HUES48 (cell line): ENCODE results near the gene CCNY.
"Not testable (repeated sequence)": the region's sequence is repeated elsewhere in the genome, so short reads cannot be mapped to it uniquely, and the experiment has no call there.

Experiments used
- H3K27ac ChIP-seq: one replicate; pipeline ENCODE4 v1.7.0; 2013; ENCODE audit warnings: low read depth, low read length, inconsistent platforms
- H3K27me3 ChIP-seq: 2 replicates; pipeline ENCODE4 v1.6.1; 2013; ENCODE audit warnings: mild to moderate bottlenecking, low read length; ENCODE audit not compliant: control insufficient read depth, insufficient read depth
- H3K36me3 ChIP-seq: 2 replicates; pipeline ENCODE4 v1.6.1; 2013; ENCODE audit warnings: low read length; ENCODE audit not compliant: control insufficient read depth, insufficient read depth
- H3K4me1 ChIP-seq: 2 replicates; pipeline ENCODE4 v1.6.1; 2013; ENCODE audit warnings: mild to moderate bottlenecking, low read length; ENCODE audit not compliant: control insufficient read depth, insufficient read depth
- H3K4me3 ChIP-seq: 2 replicates; pipeline ENCODE4 v1.5.1; 2013; ENCODE audit warnings: mild to moderate bottlenecking, low read depth, low read length
- H3K9ac ChIP-seq: 2 replicates; pipeline ENCODE4 v1.6.1; 2013; ENCODE audit warnings: mild to moderate bottlenecking, low read depth, low read length, moderate library complexity
- H3K9me3 ChIP-seq: 2 replicates; pipeline ENCODE4 v1.6.1; 2013; ENCODE audit warnings: low read length; ENCODE audit not compliant: control insufficient read depth, insufficient read depth

Gene CCNY

DNA sequence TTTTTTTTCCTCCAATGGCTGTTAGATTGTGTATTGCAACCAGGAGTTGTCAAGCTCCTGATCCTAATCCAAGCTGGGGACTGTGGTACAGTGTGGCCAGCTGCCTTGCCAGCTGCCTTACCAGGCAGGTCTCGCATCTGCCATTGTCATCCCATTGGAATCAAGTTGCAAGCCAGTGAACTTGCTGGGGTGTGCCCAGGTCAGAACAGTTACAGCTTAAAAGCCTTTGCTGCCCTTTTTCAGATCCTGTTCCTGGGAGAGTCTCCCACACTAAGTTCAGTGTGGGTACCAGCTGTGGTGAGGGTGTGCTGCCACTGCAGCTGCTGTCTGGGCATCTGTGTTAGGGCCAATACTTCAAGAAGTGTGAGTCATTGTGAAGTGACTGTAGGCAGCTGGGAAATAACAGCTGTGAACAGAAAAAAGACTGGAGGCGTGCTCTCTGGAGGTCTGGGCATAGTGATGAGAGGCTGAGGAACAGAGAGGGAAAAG, 72.8 kb downstream of the CCNY start:
- Histone ChIP-seq H3K4me1 (peaks cover 28% of the 10 kb centered on the region), H3K36me3 (no peaks in the 10 kb centered on the region), H3K27ac (no peak overlapping the region), H3K27me3 (no peaks in the 10 kb centered on the region), H3K9ac (no peak overlapping the region), H3K4me3 (no peak overlapping the region), H3K9me3 (no peaks in the 10 kb centered on the region; the same call in 1 of the 2 replicates)

DNA sequence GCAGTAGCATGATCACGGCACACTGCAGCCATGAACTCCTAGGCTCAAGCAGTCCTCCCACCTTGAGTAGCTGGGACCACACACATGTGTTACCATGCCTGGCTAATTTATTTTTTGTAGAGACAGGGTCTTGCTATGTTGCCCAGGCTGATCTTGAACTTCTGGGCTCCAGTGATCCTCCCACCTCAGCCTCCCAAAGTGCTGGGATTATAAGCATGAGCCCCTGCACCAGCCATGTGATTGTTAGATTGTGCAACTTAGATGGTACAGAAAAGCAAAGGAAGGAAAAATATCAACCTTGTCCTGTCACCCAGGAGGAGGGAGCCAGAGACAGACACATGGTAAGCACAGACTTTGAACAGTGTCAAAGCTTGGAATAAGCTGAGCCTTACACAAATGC, 73.5 kb downstream of the CCNY start:
- H3K9ac ChIP-seq = no peak overlapping the region
- H3K4me3 ChIP-seq = no peak overlapping the region
- H3K36me3 ChIP-seq = no peaks in the 10 kb centered on the region
- no peaks in the 10 kb centered on the region for H3K27me3 ChIP-seq
- H3K27ac ChIP-seq = no peak overlapping the region
- H3K4me1 ChIP-seq = peaks cover 34% of the 10 kb centered on the region
- no peaks in the 10 kb centered on the region; the same call in 1 of the 2 replicates for H3K9me3 ChIP-seq

DNA sequence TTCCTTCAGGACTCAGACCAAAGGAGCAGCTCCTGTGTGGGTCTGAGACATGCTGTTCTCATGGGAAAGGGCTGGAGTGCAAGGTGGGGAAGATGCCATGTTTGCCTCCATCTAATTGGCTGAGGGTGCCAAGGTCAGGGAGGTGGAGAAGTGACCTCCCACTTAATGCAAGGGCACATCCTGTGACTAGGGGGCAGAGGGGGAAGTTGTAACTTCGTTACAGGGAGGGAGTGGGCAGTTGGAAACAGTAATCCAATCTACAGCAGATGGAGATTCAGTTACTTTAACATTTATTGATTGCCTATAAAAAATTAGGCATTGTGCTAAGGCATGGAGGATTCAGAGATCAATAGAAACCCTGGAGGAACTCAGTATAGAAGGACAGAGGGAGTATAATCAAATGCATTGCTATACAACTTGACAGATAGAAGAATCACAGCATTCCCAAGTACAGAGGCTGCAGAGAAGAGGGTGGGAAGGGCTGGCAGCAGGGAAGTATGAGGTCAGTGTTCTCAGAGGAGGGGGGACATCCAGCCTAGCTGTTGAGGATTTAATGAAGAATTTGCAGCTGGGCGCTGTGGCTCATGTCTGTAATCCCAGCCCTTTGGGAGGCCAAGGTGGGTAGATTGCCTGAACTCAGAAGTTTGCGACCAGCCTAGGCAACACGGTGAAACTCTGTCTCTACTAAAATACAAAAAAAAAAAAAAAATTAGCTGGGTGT, 75.9 kb downstream of the CCNY start:
- peaks cover 54% of the 10 kb centered on the region for H3K4me1 ChIP-seq
- no peaks in the 10 kb centered on the region for H3K27me3 ChIP-seq
- no peak overlapping the region for H3K27ac ChIP-seq
- no peaks in the 10 kb centered on the region for H3K36me3 ChIP-seq
- no peak overlapping the region for H3K4me3 ChIP-seq
- H3K9me3 ChIP-seq = no peaks in the 10 kb centered on the region; the same call in 1 of the 2 replicates
- no peak overlapping the region for H3K9ac ChIP-seq

DNA sequence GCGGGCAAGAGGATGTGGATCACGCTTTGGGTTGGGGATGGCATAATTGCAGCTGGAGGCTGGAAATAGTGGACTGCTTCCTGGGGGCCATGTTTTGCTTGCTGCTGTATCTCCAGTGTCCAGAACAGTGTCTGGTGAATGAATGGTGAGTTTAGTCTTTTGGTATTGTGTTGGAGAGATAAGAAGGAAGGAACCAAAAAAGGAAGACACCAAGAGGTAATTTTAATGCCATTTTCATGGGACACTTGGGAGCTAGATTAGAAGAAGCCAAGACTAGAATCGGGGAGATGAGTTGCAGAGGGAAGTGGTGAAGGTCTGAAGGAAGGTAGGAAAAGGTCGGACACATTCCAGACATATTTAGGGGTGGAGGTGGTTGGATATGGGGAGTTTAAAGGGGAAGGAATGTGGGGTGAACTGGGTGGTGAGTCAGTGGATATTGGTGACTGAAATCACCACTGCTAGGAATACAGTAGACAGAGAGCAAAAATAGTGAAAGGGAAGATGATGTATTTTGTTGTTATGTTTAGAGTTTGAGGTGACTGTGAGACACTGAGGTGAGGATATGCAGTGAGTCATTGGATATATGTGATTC, 76.7 kb downstream of the CCNY start:
- Histone ChIP-seq H3K27ac (no peak overlapping the region), H3K4me3 (no peak overlapping the region), H3K9ac (no peak overlapping the region), H3K9me3 (no peaks in the 10 kb centered on the region), H3K36me3 (no peaks in the 10 kb centered on the region), H3K4me1 (peaks cover 62% of the 10 kb centered on the region), H3K27me3 (no peaks in the 10 kb centered on the region)

DNA sequence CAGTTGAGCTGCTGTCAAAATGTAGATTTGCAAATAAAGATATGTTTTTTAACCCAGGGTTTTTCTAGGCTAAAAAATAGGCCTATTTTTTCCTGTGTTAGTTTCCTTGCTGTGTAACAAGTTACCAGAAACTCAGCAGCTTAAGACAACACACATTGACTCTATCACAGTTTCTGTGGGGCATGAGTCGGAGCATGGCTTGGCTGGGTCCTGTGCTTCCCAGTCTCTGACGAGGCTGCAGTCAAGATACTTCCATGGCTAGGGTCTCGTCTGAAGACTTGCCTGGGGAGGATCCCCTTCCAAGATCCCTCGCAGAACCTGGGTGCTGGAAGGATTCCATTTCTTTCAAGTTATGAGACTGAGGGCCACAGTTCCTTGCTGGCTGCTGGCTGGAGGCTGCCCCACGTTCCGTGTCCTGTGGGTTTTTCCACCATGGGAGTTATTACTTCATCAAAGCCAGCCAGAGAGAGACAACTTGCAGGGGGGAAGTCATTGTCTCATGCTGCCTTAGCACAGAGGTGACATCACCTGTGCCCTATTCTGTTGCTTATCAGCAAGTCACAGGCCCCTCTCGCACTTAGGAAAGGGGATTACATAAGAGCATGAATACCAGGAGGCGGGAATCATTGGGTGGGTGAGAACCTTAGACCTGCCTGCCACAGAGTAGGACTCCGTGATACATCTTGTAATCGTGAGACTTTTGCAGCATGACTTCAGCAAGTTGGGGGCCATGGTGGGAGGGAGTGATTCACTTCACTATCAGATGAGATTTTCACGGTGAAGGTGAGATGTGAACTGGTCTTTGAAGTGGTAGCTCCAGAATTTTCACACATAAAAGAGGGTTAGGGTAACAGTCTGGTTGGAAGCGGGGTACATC, 77.9 kb downstream of the CCNY start:
- Histone ChIP-seq H3K4me1 (peaks cover 66% of the 10 kb centered on the region), H3K9me3 (no peaks in the 10 kb centered on the region), H3K9ac (no peak overlapping the region), H3K27ac (peak overlapping the region; percentile 73), H3K27me3 (no peaks in the 10 kb centered on the region), H3K36me3 (no peaks in the 10 kb centered on the region), H3K4me3 (no peak overlapping the region)

DNA sequence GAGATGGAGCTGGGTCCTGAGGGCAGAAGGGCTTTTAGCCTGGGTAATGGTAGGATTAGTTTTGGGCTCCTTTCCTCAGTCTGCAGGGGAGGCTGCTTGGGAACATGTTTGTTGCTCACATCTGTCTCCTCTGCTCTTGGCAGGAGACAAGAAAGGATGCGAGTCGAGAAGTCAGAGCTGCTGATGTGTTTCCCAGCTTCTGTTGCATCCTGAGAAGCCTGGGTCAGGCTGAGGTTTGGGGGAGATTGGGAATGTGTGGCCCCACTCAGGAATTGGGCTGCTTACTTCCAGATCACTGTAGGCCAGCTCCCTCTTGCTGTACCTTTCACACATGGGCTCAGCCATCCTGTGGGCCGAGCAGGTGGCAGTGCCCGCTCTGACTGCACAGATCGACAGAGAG, 79.2 kb downstream of the CCNY start:
- H3K27me3 ChIP-seq = no peaks in the 10 kb centered on the region
- H3K9me3 ChIP-seq = no peaks in the 10 kb centered on the region
- H3K4me1 ChIP-seq = peaks cover 68% of the 10 kb centered on the region
- H3K9ac ChIP-seq = no peak overlapping the region
- no peak overlapping the region for H3K27ac ChIP-seq
- H3K36me3 ChIP-seq = no peaks in the 10 kb centered on the region
- no peak overlapping the region for H3K4me3 ChIP-seq

DNA sequence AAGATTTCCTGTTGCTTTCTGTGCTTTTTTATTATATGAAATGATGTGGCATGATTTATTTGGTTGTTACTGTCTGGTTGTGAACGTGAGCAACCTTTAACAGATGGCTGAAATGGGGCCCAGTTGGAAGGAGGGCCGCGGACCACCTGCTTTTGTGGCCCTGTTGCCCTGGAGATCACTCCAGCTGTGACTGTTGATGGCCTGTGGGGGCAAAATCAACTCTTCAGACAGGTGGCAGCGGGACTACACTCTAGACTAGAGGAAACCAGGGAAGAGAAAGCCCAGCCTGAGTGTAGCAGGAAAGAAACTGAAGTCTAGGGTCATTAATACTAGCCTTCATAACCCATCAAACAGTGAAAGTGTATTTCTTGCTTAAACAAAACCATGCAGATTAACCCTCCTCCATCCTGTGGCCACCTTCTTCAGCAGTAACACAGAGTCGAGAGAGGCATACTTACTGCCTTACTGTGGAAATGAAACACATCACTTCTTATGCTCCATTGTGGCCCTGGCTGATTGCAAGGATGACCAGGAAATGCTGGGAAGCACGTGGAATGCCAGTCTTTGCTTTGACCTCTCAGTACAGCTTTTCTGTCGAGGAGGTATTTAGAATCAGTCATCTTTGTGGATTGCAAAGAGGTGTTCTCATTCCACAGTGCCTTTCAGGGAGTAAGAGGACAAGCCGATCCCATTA, 80.5 kb downstream of the CCNY start:
- Histone ChIP-seq H3K36me3 (no peaks in the 10 kb centered on the region), H3K27me3 (no peaks in the 10 kb centered on the region), H3K4me3 (no peak overlapping the region), H3K4me1 (peaks cover 77% of the 10 kb centered on the region), H3K9me3 (no peaks in the 10 kb centered on the region), H3K9ac (peak overlapping the region; percentile 7; the same call in 1 of the 2 replicates), H3K27ac (peak overlapping the region; percentile 56)

DNA sequence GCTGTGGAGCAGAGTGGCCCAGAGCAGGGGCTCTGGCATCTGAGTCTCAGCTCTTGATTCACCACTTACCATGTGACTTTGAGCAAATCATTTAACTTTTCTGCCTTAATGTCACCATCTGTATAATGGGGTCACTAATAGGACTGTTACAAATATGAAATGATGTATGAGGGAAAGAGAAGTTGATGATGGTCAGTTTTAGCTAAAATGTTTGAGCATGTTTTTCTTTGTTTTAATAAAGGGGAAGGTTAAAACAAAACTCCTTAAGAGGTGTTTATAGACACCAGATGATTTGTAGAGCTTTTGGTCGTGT, 81.0 kb downstream of the CCNY start:
- Histone ChIP-seq H3K9ac (peak overlapping the region; percentile 7; the same call in 1 of the 2 replicates), H3K27ac (peak overlapping the region; percentile 16)

DNA sequence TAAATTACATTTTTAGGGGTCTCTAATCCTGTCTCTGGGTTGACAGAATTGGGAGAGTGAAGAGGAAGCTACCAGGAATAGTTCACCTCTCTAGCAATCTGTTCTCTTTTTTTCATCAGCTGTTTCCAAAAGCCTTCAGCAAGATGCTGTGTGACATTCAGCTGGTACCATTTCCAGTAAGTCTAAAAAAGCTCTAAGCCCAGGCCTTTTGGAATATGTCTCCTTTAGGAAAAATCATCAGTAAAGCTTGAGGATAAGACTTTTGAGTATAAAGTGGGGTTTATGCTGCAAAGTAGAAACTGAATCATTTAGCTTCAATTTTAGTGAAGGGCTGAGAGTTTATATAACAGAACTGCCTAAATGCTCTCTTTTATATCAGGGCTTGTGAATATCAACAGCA, 81.5 kb downstream of the CCNY start:
- Histone ChIP-seq H3K9ac (no peak overlapping the region), H3K36me3 (no peaks in the 10 kb centered on the region), H3K9me3 (no peaks in the 10 kb centered on the region), H3K4me3 (no peak overlapping the region), H3K27ac (no peak overlapping the region), H3K27me3 (no peaks in the 10 kb centered on the region), H3K4me1 (peaks cover 76% of the 10 kb centered on the region)

More for the DNA sequence above, 81.0 kb downstream of the CCNY start:
- H3K36me3 ChIP-seq = no peaks in the 10 kb centered on the region
- no peaks in the 10 kb centered on the region for H3K27me3 ChIP-seq
- peaks cover 76% of the 10 kb centered on the region for H3K4me1 ChIP-seq
- H3K4me3 ChIP-seq = no peak overlapping the region
- no peaks in the 10 kb centered on the region for H3K9me3 ChIP-seq

DNA sequence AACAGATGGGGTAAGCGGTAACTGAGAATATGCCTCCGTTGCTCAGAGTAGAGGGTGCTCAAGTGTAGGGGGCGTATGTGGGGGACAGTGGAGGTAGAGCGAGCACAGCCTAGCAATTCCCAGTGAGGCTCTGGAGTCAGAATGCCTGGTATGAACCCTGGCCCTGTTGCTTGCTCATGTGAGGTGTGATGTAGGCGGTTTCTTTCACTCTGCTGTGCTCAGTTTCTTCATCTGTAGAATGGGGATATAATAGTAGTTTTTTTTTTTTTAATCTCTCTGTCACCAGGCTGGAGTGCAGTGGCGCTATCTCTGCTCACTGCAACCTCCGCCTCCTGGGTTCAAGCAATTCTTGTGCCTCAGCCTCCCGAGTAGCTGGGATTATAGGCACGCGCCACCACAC, 82.3 kb downstream of the CCNY start:
- not testable (repeated sequence) for H3K27me3 ChIP-seq, H3K9me3 ChIP-seq, H3K9ac ChIP-seq, H3K4me3 ChIP-seq, H3K27ac ChIP-seq, H3K36me3 ChIP-seq
- H3K4me1 ChIP-seq = peaks cover 69% of the 10 kb centered on the region
